A673 (cell line): ENCODE data around the gene DNAH5.

ENCODE experiments used
- EZH2 ChIP-seq: fragments of 200-600 bp; sonication (generic); IDR thresholded peaks from 2 replicates; pipeline ENCODE4 v1.6.1; 2017; ENCODE audit warnings: borderline replicate concordance, low read depth, mild to moderate bottlenecking, mixed read lengths, antibody characterized with exemption, low read length; ENCODE audit not compliant: poor library complexity, severe bottlenecking
- TF ChIP-seq, protein P1 (sequence below): fragments of 300-800, 200-600 bp; sonication (generic); conservative IDR thresholded peaks from 2 replicates; pipeline ENCODE4 v1.5.1; 2017; ENCODE audit warnings: low read depth, mild to moderate bottlenecking, antibody characterized with exemption, low read length, moderate library complexity, mixed read lengths

DNA sequence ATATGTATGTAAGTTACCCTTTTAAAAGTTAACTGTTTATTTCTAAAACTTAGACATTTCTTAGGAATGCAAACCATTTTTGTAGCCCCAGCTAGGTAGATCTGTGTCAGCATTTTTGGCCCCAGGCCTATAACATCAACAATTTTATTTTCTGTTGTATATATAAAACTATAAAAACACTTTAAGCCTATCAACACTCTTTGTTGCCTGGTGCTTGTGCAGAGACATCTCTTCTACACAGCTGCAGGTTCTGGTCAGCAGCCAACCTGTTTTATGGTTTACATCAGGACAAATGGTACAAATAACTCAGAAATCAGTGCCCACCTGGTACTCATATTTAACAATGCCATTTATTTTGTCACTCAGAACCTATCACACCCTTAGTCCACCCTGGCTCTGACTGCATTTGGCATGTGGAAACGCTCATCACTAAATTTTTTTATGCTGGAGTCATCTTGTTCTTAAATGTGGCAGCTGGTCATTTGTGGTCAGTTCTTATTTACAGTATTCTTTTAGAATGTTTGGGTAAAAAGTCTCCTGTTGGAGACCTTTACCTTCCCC, 173.4 kb downstream of the DNAH5 start:
- TF ChIP-seq, protein P1, sequence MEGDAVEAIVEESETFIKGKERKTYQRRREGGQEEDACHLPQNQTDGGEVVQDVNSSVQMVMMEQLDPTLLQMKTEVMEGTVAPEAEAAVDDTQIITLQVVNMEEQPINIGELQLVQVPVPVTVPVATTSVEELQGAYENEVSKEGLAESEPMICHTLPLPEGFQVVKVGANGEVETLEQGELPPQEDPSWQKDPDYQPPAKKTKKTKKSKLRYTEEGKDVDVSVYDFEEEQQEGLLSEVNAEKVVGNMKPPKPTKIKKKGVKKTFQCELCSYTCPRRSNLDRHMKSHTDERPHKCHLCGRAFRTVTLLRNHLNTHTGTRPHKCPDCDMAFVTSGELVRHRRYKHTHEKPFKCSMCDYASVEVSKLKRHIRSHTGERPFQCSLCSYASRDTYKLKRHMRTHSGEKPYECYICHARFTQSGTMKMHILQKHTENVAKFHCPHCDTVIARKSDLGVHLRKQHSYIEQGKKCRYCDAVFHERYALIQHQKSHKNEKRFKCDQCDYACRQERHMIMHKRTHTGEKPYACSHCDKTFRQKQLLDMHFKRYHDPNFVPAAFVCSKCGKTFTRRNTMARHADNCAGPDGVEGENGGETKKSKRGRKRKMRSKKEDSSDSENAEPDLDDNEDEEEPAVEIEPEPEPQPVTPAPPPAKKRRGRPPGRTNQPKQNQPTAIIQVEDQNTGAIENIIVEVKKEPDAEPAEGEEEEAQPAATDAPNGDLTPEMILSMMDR: no peak
- TF ChIP-seq EZH2: no peak
